Measurements from ENCODE around the gene FAM186B. TPM values are rescaled to one million over a fixed set of nuclear protein-coding genes. Genes with fewer than 3 reads are reported as not detected.

The FAM186B gene
- total and polyA plus RNA-seq, 2 experiments from 2014 or later: 0.21 to 0.38 TPM

DNA sequence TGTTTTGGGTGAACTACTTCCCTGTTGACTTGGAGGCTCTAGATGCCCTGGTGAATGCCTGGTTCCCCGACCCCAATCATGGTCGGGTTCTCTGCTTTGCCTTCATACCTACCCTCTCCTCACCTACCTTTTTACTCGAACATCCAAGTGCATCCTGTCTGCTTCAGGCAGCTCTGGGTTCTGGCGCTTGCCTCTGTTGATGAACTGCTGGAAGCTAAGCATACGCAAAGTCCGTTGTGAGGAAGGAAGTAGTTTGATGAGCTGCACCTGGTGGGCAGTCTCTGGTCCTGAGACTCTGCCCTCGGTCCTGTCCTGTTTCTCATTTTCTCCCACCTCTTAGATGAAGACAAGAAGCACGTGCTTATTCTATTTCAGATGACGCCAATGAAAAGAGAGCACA, 53.0 kb downstream of the FAM186B start:
- ATAC-seq: no peak
- no peak overlapping the region for H3K27ac Mint-ChIP-seq
- no peak overlapping the region for H3K4me3 ChIP-seq
- H3K36me3 ChIP-seq (ENCODE audit: insufficient read depth): no peaks in the 10 kb centered on the region
- peaks cover 56% of the 10 kb centered on the region for H3K27me3 ChIP-seq (ENCODE audit: insufficient read depth)
- no peaks in the 10 kb centered on the region for H3K79me2 ChIP-seq (replicated peaks; ENCODE audit: insufficient read depth)
- DNase-seq (ENCODE audit: low spot score): no peak
- no peaks in the 10 kb centered on the region for H3K9me3 Mint-ChIP-seq
- no peak overlapping the region for H3K27ac ChIP-seq (ENCODE audit: low read depth)
- no peaks in the 10 kb centered on the region; the same call in 1 of the 2 replicates for H3K4me1 ChIP-seq (ENCODE audit: insufficient read depth)
- peaks cover 2% of the 10 kb centered on the region; the same call in 2 of the 3 replicates for H3K36me3 Mint-ChIP-seq (ENCODE audit: low read depth)
- TF ChIP-seq ZNF331 (CRISPR knock-in tag; IDR thresholded peaks at IDR 0.05; ENCODE audit: low read depth) (no peak), NANOG (IDR thresholded peaks at IDR 0.05; ENCODE audit: borderline replicate concordance) (no peak), ZNF114 (CRISPR knock-in tag; IDR thresholded peaks at IDR 0.05) (no peak), POLR2AphosphoS5 (IDR thresholded peaks at IDR 0.05; ENCODE audit: low read depth) (no peak), JUNB (IDR thresholded peaks at IDR 0.05; ENCODE audit: unreplicated experiment) (no peak), CREB1 (CRISPR knock-in tag; IDR thresholded peaks at IDR 0.05; ENCODE audit: low read depth) (no peak), STAT1 (IDR thresholded peaks at IDR 0.05; ENCODE audit: unreplicated experiment) (no peak)
- TF ChIP-seq, protein P1, sequence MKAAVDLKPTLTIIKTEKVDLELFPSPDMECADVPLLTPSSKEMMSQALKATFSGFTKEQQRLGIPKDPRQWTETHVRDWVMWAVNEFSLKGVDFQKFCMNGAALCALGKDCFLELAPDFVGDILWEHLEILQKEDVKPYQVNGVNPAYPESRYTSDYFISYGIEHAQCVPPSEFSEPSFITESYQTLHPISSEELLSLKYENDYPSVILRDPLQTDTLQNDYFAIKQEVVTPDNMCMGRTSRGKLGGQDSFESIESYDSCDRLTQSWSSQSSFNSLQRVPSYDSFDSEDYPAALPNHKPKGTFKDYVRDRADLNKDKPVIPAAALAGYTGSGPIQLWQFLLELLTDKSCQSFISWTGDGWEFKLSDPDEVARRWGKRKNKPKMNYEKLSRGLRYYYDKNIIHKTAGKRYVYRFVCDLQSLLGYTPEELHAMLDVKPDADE (IDR thresholded peaks at IDR 0.05): no peak
- TF ChIP-seq, protein P2, sequence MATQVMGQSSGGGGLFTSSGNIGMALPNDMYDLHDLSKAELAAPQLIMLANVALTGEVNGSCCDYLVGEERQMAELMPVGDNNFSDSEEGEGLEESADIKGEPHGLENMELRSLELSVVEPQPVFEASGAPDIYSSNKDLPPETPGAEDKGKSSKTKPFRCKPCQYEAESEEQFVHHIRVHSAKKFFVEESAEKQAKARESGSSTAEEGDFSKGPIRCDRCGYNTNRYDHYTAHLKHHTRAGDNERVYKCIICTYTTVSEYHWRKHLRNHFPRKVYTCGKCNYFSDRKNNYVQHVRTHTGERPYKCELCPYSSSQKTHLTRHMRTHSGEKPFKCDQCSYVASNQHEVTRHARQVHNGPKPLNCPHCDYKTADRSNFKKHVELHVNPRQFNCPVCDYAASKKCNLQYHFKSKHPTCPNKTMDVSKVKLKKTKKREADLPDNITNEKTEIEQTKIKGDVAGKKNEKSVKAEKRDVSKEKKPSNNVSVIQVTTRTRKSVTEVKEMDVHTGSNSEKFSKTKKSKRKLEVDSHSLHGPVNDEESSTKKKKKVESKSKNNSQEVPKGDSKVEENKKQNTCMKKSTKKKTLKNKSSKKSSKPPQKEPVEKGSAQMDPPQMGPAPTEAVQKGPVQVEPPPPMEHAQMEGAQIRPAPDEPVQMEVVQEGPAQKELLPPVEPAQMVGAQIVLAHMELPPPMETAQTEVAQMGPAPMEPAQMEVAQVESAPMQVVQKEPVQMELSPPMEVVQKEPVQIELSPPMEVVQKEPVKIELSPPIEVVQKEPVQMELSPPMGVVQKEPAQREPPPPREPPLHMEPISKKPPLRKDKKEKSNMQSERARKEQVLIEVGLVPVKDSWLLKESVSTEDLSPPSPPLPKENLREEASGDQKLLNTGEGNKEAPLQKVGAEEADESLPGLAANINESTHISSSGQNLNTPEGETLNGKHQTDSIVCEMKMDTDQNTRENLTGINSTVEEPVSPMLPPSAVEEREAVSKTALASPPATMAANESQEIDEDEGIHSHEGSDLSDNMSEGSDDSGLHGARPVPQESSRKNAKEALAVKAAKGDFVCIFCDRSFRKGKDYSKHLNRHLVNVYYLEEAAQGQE (IDR thresholded peaks at IDR 0.05; ENCODE audit: unreplicated experiment): no peak
- H3K4me2 ChIP-seq: no peak overlapping the region
- no peak overlapping the region for H3K4me3 Mint-ChIP-seq
- H2AFZ ChIP-seq: no peak overlapping the region
- peaks cover 45% of the 10 kb centered on the region for H3K27me3 Mint-ChIP-seq (ENCODE audit: insufficient read depth, low read depth, poor library complexity)
- H4K20me1 ChIP-seq (replicated peaks; ENCODE audit: insufficient read depth): no peaks in the 10 kb centered on the region
- H3K4me1 Mint-ChIP-seq: peaks cover 6% of the 10 kb centered on the region; the same call in 1 of the 3 replicates
- H3F3A ChIP-seq (replicated peaks; ENCODE audit: low read depth): no peaks in the 10 kb centered on the region
- no peaks in the 10 kb centered on the region for H3K9me2 ChIP-seq (ENCODE audit: insufficient read depth)

DNA sequence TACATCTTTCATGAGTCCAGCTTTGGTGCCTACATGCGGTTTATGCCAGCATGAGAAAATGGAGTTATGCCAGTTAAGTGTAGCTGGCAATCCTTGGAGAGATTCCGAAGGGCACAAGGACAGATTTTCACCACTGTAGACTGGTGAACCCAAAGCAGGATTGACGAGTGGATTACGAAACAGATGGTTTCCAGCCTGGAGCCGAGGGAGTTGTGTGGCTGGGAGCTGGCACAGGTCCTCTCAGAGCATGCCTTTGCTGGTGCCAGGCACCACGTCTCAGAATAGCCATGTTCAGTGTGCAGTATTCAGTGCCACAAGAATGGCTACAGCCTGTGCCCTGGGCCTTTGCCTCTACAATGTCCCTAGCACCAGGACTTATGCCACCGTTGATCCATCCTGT, 53.4 kb downstream of the FAM186B start:
- Mint-ChIP-seq H3K4me1 (peaks cover 6% of the 10 kb centered on the region; the same call in 1 of the 3 replicates), H3K27me3 (ENCODE audit: insufficient read depth, low read depth, poor library complexity) (peaks cover 49% of the 10 kb centered on the region), H3K27ac (no peak overlapping the region), H3K9me3 (no peaks in the 10 kb centered on the region), H3K36me3 (ENCODE audit: low read depth) (peaks cover 2% of the 10 kb centered on the region; the same call in 2 of the 3 replicates), H3K4me3 (no peak overlapping the region)
- Histone ChIP-seq H3K4me2 (no peak overlapping the region), H2AFZ (no peak overlapping the region), H3K27ac (ENCODE audit: low read depth) (no peak overlapping the region), H3K27me3 (ENCODE audit: insufficient read depth) (peaks cover 61% of the 10 kb centered on the region), H3K4me3 (no peak overlapping the region), H3K4me1 (ENCODE audit: insufficient read depth) (no peaks in the 10 kb centered on the region; the same call in 1 of the 2 replicates), H3K9me2 (ENCODE audit: insufficient read depth) (no peaks in the 10 kb centered on the region), H3K79me2 (replicated peaks; ENCODE audit: insufficient read depth) (no peaks in the 10 kb centered on the region), H4K20me1 (replicated peaks; ENCODE audit: insufficient read depth) (no peaks in the 10 kb centered on the region), H3K36me3 (ENCODE audit: insufficient read depth) (no peaks in the 10 kb centered on the region), H3F3A (replicated peaks; ENCODE audit: low read depth) (no peaks in the 10 kb centered on the region)
- ATAC-seq: no peak
- no peak for DNase-seq (ENCODE audit: low spot score)
- TF ChIP-seq JUNB (IDR thresholded peaks at IDR 0.05; ENCODE audit: unreplicated experiment) (no peak), EZH2 (IDR thresholded peaks at IDR 0.05; ENCODE audit: low read depth, unreplicated experiment) (no peak), ZNF331 (CRISPR knock-in tag; IDR thresholded peaks at IDR 0.05; ENCODE audit: low read depth) (no peak), CREB1 (CRISPR knock-in tag; IDR thresholded peaks at IDR 0.05; ENCODE audit: low read depth) (no peak), ZNF114 (CRISPR knock-in tag; IDR thresholded peaks at IDR 0.05) (no peak), EZH2phosphoT487 (IDR thresholded peaks at IDR 0.05; ENCODE audit: unreplicated experiment) (no peak), STAT1 (IDR thresholded peaks at IDR 0.05; ENCODE audit: unreplicated experiment) (no peak), POLR2AphosphoS5 (IDR thresholded peaks at IDR 0.05; ENCODE audit: low read depth) (no peak)
- TF ChIP-seq, protein P1 (IDR thresholded peaks at IDR 0.05): no peak
- TF ChIP-seq, protein P2 (IDR thresholded peaks at IDR 0.05; ENCODE audit: unreplicated experiment): no peak

Measured in GM23338 (cell line).